ENCODE results near the gene NELFB. TPM values are rescaled to one million over a fixed set of nuclear protein-coding genes. Genes with fewer than 3 reads are reported as not detected.

The NELFB gene
- total and polyA plus RNA-seq, 9 of the 15 experiments (the other 6 are each of a cell fraction or from before 2014, with no cell fraction given): 0.24 to 84.0 (median 29.7) TPM

DNA sequence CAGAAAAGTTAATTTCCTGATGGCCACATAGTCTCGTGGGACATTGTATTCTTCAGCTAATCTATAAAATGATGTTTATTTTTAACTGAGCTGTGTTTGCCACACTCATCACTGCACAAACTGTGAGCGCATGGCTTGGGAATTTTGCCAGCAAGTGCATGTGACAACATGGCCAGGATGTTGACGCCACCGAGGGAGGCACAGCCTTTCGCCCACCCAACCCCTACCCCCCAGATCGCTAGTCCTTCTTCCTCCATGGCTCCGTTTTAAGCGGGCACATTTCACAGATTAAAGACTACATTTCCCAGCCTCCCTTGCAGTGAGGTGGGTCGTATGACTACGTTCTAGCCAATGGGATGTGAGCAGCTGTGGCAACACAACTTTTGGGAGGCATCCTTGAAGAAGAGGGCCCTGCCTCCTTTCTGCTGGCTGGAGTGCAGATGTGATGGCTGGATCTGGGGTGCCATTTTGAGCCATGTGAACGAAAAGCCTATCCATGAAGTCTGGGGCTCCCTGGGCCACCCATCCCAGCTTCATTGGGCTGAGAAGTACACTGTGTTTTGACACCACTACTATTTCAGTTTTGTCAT is 39.1 kb downstream of the NELFB start (continued):
- TF ChIP-seq, protein P1, sequence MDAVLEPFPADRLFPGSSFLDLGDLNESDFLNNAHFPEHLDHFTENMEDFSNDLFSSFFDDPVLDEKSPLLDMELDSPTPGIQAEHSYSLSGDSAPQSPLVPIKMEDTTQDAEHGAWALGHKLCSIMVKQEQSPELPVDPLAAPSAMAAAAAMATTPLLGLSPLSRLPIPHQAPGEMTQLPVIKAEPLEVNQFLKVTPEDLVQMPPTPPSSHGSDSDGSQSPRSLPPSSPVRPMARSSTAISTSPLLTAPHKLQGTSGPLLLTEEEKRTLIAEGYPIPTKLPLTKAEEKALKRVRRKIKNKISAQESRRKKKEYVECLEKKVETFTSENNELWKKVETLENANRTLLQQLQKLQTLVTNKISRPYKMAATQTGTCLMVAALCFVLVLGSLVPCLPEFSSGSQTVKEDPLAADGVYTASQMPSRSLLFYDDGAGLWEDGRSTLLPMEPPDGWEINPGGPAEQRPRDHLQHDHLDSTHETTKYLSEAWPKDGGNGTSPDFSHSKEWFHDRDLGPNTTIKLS (IDR thresholded peaks at IDR 0.05; ENCODE audit: borderline replicate concordance, low read depth): peak; percentile 35; the same call in 1 of the 2 replicates
- TF ChIP-seq CBX3 (IDR thresholded peaks at IDR 0.05; ENCODE audit: borderline replicate concordance in 1 of 2, low read length in 2 of 2) (peak in 1 of 2 experiments; percentile 94; a peak in 1 of 3 replicates), CEBPB (tag; IDR thresholded peaks at IDR 0.05) (no peak), DIDO1 (tag; IDR thresholded peaks at IDR 0.05; ENCODE audit: low read depth) (no peak), CXXC5 (CRISPR knock-in tag; IDR thresholded peaks at IDR 0.05) (peak; percentile 14; the same call in 1 of the 2 replicates), KDM1A (IDR thresholded peaks at IDR 0.05) (peak in 1 of 2 experiments; percentile 55; a peak in 3 of 4 replicates), SP1 (CRISPR knock-in tag; IDR thresholded peaks at IDR 0.05) (0 out of 2 replicates have a peak, but pooled peaks have one; percentile 49), JUN (IDR thresholded peaks at IDR 0.05; ENCODE audit: borderline replicate concordance, low read depth, low read length) (no peak), JUN (CRISPR knock-in tag; IDR thresholded peaks at IDR 0.05; ENCODE audit: borderline replicate concordance) (no peak), SMARCA5 (IDR thresholded peaks at IDR 0.05) (peak; percentile 94), ZNF143 (CRISPR knock-in tag; IDR thresholded peaks at IDR 0.05) (peak; percentile 88), SMAD3 (CRISPR knock-in tag; conservative IDR thresholded peaks at IDR 0.05) (no peak), RAD51 (IDR thresholded peaks at IDR 0.05; ENCODE audit: borderline replicate concordance, low read depth) (peak; percentile 58; the same call in 1 of the 2 replicates), ZBTB8A (IDR thresholded peaks at IDR 0.05; ENCODE audit: partially characterized antibody) (no peak), SIX5 (IDR thresholded peaks at IDR 0.05; ENCODE audit: borderline replicate concordance in 1 of 2, insufficient read depth in 1 of 2, low read depth in 1 of 2, low read length in 2 of 2) (peak; percentile 72 to 79), SREBF1 (IDR thresholded peaks at IDR 0.05; ENCODE audit: borderline replicate concordance, low read depth, low read length) (peak; percentile 92), EHMT2 (IDR thresholded peaks at IDR 0.05) (no peak)
- TF ChIP-seq, protein P2, sequence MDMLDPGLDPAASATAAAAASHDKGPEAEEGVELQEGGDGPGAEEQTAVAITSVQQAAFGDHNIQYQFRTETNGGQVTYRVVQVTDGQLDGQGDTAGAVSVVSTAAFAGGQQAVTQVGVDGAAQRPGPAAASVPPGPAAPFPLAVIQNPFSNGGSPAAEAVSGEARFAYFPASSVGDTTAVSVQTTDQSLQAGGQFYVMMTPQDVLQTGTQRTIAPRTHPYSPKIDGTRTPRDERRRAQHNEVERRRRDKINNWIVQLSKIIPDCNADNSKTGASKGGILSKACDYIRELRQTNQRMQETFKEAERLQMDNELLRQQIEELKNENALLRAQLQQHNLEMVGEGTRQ (CRISPR knock-in tag; IDR thresholded peaks at IDR 0.05): peak; percentile 82
- TF ChIP-seq, protein P3, sequence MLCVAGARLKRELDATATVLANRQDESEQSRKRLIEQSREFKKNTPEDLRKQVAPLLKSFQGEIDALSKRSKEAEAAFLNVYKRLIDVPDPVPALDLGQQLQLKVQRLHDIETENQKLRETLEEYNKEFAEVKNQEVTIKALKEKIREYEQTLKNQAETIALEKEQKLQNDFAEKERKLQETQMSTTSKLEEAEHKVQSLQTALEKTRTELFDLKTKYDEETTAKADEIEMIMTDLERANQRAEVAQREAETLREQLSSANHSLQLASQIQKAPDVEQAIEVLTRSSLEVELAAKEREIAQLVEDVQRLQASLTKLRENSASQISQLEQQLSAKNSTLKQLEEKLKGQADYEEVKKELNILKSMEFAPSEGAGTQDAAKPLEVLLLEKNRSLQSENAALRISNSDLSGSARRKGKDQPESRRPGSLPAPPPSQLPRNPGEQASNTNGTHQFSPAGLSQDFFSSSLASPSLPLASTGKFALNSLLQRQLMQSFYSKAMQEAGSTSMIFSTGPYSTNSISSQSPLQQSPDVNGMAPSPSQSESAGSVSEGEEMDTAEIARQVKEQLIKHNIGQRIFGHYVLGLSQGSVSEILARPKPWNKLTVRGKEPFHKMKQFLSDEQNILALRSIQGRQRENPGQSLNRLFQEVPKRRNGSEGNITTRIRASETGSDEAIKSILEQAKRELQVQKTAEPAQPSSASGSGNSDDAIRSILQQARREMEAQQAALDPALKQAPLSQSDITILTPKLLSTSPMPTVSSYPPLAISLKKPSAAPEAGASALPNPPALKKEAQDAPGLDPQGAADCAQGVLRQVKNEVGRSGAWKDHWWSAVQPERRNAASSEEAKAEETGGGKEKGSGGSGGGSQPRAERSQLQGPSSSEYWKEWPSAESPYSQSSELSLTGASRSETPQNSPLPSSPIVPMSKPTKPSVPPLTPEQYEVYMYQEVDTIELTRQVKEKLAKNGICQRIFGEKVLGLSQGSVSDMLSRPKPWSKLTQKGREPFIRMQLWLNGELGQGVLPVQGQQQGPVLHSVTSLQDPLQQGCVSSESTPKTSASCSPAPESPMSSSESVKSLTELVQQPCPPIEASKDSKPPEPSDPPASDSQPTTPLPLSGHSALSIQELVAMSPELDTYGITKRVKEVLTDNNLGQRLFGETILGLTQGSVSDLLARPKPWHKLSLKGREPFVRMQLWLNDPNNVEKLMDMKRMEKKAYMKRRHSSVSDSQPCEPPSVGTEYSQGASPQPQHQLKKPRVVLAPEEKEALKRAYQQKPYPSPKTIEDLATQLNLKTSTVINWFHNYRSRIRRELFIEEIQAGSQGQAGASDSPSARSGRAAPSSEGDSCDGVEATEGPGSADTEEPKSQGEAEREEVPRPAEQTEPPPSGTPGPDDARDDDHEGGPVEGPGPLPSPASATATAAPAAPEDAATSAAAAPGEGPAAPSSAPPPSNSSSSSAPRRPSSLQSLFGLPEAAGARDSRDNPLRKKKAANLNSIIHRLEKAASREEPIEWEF (CRISPR knock-in tag; IDR thresholded peaks at IDR 0.05): no peak
- TF ChIP-seq, protein P4, sequence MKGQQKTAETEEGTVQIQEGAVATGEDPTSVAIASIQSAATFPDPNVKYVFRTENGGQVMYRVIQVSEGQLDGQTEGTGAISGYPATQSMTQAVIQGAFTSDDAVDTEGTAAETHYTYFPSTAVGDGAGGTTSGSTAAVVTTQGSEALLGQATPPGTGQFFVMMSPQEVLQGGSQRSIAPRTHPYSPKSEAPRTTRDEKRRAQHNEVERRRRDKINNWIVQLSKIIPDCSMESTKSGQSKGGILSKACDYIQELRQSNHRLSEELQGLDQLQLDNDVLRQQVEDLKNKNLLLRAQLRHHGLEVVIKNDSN (CRISPR knock-in tag; IDR thresholded peaks at IDR 0.05): peak; percentile 85
